ENCODE data around the gene SON.

The SON gene

DNA sequence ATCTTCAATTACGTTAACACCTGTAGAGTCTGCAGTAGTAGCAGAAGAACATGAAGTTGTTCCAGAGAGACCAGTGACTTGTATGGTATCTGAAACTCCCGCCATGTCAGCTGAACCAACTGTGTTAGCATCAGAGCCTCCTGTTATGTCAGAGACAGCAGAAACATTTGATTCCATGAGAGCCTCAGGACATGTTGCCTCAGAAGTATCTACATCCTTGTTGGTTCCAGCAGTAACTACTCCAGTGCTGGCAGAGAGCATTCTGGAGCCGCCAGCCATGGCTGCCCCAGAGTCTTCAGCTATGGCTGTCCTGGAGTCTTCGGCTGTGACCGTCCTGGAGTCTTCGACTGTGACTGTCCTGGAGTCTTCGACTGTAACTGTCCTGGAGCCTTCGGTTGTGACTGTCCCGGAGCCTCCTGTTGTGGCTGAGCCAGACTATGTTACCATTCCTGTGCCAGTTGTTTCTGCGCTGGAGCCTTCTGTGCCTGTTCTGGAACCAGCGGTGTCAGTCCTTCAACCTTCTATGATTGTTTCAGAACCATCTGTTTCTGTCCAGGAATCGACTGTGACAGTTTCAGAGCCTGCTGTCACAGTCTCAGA, 10.3 kb downstream of the SON start:
- TF ChIP-seq, protein P1, sequence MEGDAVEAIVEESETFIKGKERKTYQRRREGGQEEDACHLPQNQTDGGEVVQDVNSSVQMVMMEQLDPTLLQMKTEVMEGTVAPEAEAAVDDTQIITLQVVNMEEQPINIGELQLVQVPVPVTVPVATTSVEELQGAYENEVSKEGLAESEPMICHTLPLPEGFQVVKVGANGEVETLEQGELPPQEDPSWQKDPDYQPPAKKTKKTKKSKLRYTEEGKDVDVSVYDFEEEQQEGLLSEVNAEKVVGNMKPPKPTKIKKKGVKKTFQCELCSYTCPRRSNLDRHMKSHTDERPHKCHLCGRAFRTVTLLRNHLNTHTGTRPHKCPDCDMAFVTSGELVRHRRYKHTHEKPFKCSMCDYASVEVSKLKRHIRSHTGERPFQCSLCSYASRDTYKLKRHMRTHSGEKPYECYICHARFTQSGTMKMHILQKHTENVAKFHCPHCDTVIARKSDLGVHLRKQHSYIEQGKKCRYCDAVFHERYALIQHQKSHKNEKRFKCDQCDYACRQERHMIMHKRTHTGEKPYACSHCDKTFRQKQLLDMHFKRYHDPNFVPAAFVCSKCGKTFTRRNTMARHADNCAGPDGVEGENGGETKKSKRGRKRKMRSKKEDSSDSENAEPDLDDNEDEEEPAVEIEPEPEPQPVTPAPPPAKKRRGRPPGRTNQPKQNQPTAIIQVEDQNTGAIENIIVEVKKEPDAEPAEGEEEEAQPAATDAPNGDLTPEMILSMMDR (IDR thresholded peaks at IDR 0.05; ENCODE audit: insufficient read depth, low read length, poor library complexity, severe bottlenecking), result no peak
- Histone ChIP-seq H3K36me3 (ENCODE audit: control insufficient read depth, insufficient read depth, low read length) (peaks cover 51% of the 10 kb centered on the region), H3K27me3 (replicated peaks; ENCODE audit: control insufficient read depth, insufficient read depth, low read length) (no peaks in the 10 kb centered on the region), H3K4me3 (replicated peaks; ENCODE audit: low read depth, low read length) (no peak overlapping the region)
- DNase-seq (ENCODE audit: extremely low read depth, insufficient read length), result no peak

DNA sequence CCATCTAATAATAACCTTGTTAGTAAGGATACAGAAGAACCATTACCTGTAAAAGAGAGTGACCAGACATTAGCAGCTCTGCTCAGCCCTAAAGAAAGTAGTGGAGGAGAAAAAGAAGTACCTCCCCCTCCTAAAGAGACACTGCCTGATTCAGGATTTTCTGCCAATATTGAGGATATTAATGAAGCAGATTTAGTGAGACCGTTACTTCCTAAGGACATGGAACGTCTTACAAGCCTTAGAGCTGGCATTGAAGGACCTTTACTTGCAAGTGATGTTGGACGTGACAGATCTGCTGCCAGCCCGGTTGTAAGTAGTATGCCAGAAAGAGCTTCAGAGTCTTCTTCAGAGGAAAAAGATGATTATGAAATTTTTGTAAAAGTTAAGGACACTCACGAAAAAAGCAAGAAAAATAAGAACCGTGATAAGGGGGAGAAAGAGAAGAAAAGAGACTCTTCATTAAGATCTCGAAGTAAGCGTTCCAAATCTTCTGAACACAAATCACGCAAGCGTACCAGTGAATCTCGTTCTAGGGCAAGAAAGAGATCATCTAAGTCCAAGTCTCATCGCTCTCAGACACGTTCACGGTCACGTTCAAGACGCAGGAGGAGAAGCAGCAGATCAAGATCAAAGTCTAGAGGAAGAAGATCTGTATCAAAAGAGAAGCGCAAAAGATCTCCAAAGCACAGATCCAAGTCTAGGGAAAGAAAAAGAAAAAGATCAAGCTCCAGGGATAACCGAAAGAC, 11.6 kb downstream of the SON start:
- Histone ChIP-seq H3K4me3 (replicated peaks; ENCODE audit: low read depth, low read length) (no peak overlapping the region), H3K27me3 (replicated peaks; ENCODE audit: control insufficient read depth, insufficient read depth, low read length) (no peaks in the 10 kb centered on the region), H3K36me3 (ENCODE audit: control insufficient read depth, insufficient read depth, low read length) (peaks cover 52% of the 10 kb centered on the region)
- DNase-seq (ENCODE audit: extremely low read depth, insufficient read length), result no peak
- TF ChIP-seq, protein P1 (IDR thresholded peaks at IDR 0.05; ENCODE audit: insufficient read depth, low read length, poor library complexity, severe bottlenecking), result no peak

DNA sequence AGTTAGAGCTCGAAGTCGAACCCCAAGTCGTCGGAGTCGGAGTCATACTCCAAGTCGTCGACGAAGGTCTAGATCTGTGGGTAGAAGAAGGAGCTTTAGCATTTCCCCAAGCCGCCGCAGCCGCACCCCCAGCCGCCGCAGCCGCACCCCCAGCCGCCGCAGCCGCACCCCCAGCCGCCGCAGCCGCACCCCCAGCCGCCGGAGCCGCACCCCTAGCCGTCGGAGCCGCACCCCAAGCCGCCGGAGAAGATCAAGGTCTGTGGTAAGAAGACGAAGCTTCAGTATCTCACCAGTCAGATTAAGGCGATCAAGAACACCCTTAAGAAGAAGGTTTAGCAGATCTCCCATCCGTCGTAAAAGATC, 12.1 kb downstream of the SON start:
- TF ChIP-seq, protein P1 (IDR thresholded peaks at IDR 0.05; ENCODE audit: insufficient read depth, low read length, poor library complexity, severe bottlenecking), result no peak
- peaks cover 51% of the 10 kb centered on the region for H3K36me3 ChIP-seq (ENCODE audit: control insufficient read depth, insufficient read depth, low read length)
- DNase-seq (ENCODE audit: extremely low read depth, insufficient read length), result no peak

DNA sequence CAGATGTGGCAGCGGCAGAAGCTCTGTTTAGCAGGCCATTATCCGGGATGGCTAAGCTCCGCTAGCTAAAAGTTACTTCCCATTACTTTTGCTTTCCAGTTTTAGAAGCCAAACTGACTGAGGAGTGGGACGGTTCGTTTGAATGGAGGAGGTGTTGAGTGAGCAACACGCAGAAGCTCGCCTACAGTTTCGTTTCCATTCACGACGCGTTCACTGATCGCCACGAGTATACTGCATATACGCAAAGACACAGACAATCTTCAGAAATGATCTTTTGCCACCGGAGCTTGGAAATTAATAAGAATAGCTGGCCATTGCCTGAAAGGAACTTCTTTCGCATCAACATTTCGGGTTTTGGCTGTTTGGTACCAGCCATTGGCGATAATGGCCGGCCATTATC, 14.6 kb downstream of the SON start:
- TF ChIP-seq, protein P1 (IDR thresholded peaks at IDR 0.05; ENCODE audit: insufficient read depth, low read length, poor library complexity, severe bottlenecking), result no peak
- no peaks in the 10 kb centered on the region for H3K27me3 ChIP-seq (replicated peaks; ENCODE audit: control insufficient read depth, insufficient read depth, low read length)
- peaks cover 35% of the 10 kb centered on the region for H3K36me3 ChIP-seq (ENCODE audit: control insufficient read depth, insufficient read depth, low read length)
- no peak overlapping the region for H3K4me3 ChIP-seq (replicated peaks; ENCODE audit: low read depth, low read length)
- no peak for DNase-seq (ENCODE audit: extremely low read depth, insufficient read length)

More for the DNA sequence above, 12.1 kb downstream of the SON start:
- Histone ChIP-seq H3K27me3 (replicated peaks; ENCODE audit: control insufficient read depth, insufficient read depth, low read length) (no peaks in the 10 kb centered on the region), H3K4me3 (replicated peaks; ENCODE audit: low read depth, low read length) (no peak overlapping the region)

DNA sequence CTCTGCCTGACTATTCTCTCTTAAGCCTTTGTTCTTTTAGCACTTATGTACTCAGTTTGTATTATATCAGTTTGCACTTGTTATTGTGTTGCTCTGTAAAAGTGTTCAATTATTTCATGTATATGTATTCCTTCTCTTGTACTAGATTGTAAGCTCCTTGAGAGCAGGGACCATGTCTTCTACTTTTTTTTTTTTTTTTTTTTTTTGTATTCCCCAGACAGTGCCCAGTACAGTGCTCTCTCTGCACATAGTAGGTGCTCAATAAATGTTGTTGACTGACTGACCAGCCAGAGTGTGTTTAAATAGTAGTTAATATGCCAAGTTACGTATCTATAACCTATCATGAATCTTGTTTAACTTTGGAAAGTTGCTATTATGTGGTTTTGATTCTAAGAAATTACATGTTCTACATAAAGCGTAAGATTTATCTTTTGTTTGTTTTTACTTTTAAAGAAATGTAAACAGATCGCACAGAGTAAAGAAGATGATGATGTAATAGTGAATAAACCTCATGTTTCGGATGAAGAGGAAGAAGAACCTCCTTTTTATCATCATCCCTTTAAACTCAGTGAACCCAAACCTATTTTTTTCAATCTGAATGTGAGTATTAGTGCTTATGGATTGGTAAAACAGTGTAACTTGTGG, 16.1 kb downstream of the SON start:
- TF ChIP-seq, protein P1 (IDR thresholded peaks at IDR 0.05; ENCODE audit: insufficient read depth, low read length, poor library complexity, severe bottlenecking), result no peak
- DNase-seq (ENCODE audit: extremely low read depth, insufficient read length), result no peak
- no peak overlapping the region for H3K4me3 ChIP-seq (replicated peaks; ENCODE audit: low read depth, low read length)
- peaks cover 26% of the 10 kb centered on the region for H3K36me3 ChIP-seq (ENCODE audit: control insufficient read depth, insufficient read depth, low read length)
- no peaks in the 10 kb centered on the region for H3K27me3 ChIP-seq (replicated peaks; ENCODE audit: control insufficient read depth, insufficient read depth, low read length)

All from GM06990 (cell line).